GM19193 (cell line): ENCODE data around the gene PLD4.

Source experiments
- POLR2A ChIP-seq: IDR thresholded peaks from 4 replicates; pipeline ENCODE4 v1.6.1; 2011; ENCODE audit not compliant: insufficient read depth, insufficient read length; ENCODE audit errors: extremely low read depth

PLD4 gene

GRCh38 chr14:104976198-104977007, 51.7 kb downstream of the PLD4 start:
- no peak for TF ChIP-seq POLR2A

GRCh38 chr14:104977008-104977680, 52.5 kb downstream of the PLD4 start:
- TF ChIP-seq POLR2A, result no peak

- TF ChIP-seq POLR2A, result no peak
Observed at GRCh38 chr14:104977681-104978653, 53.3 kb downstream of the PLD4 start, which contains the start of gene AHNAK2. AHNAK2 (minus strand) TSS chr14:104978374; CDS start chr14:104978237, 137 bp downstream.

- no peak for TF ChIP-seq POLR2A
Observed at GRCh38 chr14:104978746-104979691, 54.3 kb downstream of the PLD4 start.

- TF ChIP-seq POLR2A, result no peak
Observed at GRCh38 chr14:104979758-104980610, 55.3 kb downstream of the PLD4 start.

- TF ChIP-seq POLR2A, result no peak
Observed at GRCh38 chr14:104980611-104981531, 56.2 kb downstream of the PLD4 start.

GRCh38 chr14:104981699-104982541, 57.2 kb downstream of the PLD4 start:
- TF ChIP-seq POLR2A, result no peak

GRCh38 chr14:104982548-104983230, 58.0 kb downstream of the PLD4 start:
- TF ChIP-seq POLR2A, result no peak
